ENCODE data around the gene SPEN. TPM values are rescaled to one million over a fixed set of nuclear protein-coding genes. Genes with fewer than 3 reads are reported as not detected.
A peak's percentile ranks its signal among the peaks of the same experiment; 100 is the strongest.

The SPEN gene
- total and polyA plus RNA-seq, 2 experiments from 2014 or later: 14.9 to 43.6 TPM

GRCh38 chr1:15916916-15917315, 69.4 kb downstream of the SPEN start:
- Histone ChIP-seq H3K4me3 (no peak overlapping the region), H2AFZ (no peak overlapping the region), H3K4me2 (no peak overlapping the region), H3K9me2 (ENCODE audit: insufficient read depth) (no peaks in the 10 kb centered on the region), H4K20me1 (replicated peaks; ENCODE audit: insufficient read depth) (no peaks in the 10 kb centered on the region; the same call in 1 of the 2 replicates), H3K27me3 (ENCODE audit: insufficient read depth) (no peaks in the 10 kb centered on the region), H3F3A (replicated peaks; ENCODE audit: low read depth) (no peaks in the 10 kb centered on the region), H3K4me1 (ENCODE audit: insufficient read depth) (no peaks in the 10 kb centered on the region), H3K36me3 (ENCODE audit: insufficient read depth) (peaks cover 8% of the 10 kb centered on the region), H3K79me2 (replicated peaks; ENCODE audit: insufficient read depth) (no peaks in the 10 kb centered on the region), H3K27ac (ENCODE audit: low read depth) (peak overlapping the region; percentile 60; the same call in 1 of the 2 replicates)
- peaks cover 54% of the 10 kb centered on the region; the same call in 2 of the 3 replicates for H3K36me3 Mint-ChIP-seq (ENCODE audit: low read depth)
- no peak for DNase-seq (ENCODE audit: low spot score)
- H3K9me3 Mint-ChIP-seq: no peaks in the 10 kb centered on the region
- no peak for ATAC-seq
- peak overlapping the region; percentile 73; the same call in 1 of the 2 replicates for H3K27ac Mint-ChIP-seq
- TF ChIP-seq ETS1 (IDR thresholded peaks at IDR 0.05) (no peak), POLR2AphosphoS5 (IDR thresholded peaks at IDR 0.05; ENCODE audit: low read depth) (no peak), ZNF462 (CRISPR knock-in tag; IDR thresholded peaks at IDR 0.05) (no peak), STAT1 (IDR thresholded peaks at IDR 0.05; ENCODE audit: unreplicated experiment) (no peak), EZH2phosphoT487 (IDR thresholded peaks at IDR 0.05; ENCODE audit: unreplicated experiment) (no peak), JUNB (IDR thresholded peaks at IDR 0.05; ENCODE audit: unreplicated experiment) (no peak), REST (IDR thresholded peaks at IDR 0.05; ENCODE audit: unreplicated experiment) (no peak), CTCF (conservative IDR thresholded peaks at IDR 0.05; ENCODE audit: low read depth in 2 of 2) (no peak), CREB1 (CRISPR knock-in tag; IDR thresholded peaks at IDR 0.05; ENCODE audit: low read depth) (no peak), NANOG (IDR thresholded peaks at IDR 0.05; ENCODE audit: borderline replicate concordance) (no peak), EZH2 (IDR thresholded peaks at IDR 0.05; ENCODE audit: low read depth, unreplicated experiment) (no peak)
- no peaks in the 10 kb centered on the region for H3K4me1 Mint-ChIP-seq
- peaks cover 3% of the 10 kb centered on the region for H3K27me3 Mint-ChIP-seq (ENCODE audit: insufficient read depth, low read depth, poor library complexity)
- no peak overlapping the region for H3K4me3 Mint-ChIP-seq

Data from GM23338 (cell line).